GM18870 (cell line): ENCODE results near the gene NDUFA3.

Source experiments
- ATAC-seq: cut with Tn5 transposase; IDR thresholded peaks from one replicate; pipeline ENCODE4 v1.9.1; 2021; ENCODE audit warnings: moderate library complexity; ENCODE audit not compliant: unreplicated experiment

The NDUFA3 gene

DNA sequence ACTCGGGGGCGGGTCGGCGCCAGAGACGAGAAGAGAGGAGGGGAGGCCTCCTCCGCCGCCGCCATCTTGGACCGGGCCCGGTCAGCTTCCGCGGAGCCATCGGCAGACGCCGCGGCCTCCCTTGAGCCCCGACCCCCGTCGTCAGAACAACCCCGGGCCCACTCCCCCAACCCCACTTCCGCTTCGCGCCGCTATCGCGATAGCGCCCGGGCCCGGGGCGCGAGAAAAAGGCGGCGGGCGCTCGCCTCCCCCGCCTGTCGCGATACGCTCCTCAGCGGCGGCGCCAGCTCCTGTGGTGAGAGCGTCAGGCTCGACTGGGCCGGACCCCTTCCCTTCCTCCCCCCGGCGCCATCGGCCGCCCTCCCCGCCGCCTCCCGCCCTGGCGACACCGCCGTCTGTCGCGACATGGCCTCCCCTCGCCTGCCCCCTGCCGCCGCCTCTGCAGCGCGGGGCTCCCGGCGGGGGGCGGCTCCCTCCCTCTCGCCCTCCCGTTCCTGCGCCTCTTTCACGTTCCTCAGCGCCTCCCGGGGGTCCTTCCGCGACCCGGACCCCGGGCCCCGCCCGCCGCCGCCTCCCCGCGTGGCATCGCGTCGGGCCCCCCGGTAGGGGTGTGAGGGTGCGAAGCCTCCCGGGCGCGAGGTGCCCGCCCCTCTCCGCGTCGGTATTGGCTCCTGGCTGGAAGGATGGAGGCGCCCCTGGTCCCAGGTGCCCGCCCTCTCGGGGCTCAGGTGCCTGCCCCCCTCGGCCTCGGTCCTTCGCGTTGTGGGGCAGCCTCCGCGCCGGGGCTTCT is 35.2 kb downstream of the NDUFA3 start, which contains the start of gene CNOT3:
Gene CNOT3 (plus strand): TSS at position 64 of the 790 bp plus-strand sequence. CDS start 5,217 bp downstream, outside the sequence.
- ATAC-seq: no peak

DNA sequence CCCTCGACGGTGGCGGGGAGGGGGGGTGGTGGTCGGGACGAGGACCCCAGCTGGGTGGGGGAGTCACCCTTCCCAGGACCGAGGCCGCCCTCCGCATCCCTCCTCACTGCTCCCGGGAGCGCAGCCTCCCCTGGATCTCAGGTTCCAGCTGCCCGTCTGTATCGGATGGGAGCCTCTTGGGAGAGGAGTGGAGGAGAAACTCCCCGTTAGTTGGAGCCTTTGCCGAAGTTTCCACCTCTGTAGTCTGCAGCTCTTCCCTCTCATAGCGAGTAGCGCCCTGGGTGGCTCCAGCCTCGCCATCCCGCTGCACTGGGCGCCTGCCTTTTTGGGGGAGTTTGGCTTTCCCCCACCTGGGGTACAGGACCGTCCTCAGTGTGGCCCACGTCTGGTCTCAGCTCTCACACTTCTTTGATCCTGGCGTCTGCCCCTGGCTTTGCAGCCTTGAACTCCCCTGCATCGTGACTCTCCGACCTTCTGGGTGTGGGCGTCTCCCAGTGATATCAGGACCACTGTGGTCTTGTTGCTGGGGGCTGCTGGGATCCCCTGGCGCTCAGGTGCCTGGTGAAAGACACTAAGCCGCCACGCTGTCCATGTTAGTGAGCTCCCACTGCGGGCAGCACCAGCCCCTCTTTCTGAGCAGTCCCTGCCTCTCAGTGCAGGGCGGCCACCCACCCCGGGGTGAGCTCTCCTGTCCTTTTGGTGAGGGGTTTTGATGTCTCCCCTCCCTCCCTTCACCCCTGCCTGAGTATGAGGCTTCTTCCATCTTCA is 36.0 kb downstream of the NDUFA3 start:
- ATAC-seq: no peak

DNA sequence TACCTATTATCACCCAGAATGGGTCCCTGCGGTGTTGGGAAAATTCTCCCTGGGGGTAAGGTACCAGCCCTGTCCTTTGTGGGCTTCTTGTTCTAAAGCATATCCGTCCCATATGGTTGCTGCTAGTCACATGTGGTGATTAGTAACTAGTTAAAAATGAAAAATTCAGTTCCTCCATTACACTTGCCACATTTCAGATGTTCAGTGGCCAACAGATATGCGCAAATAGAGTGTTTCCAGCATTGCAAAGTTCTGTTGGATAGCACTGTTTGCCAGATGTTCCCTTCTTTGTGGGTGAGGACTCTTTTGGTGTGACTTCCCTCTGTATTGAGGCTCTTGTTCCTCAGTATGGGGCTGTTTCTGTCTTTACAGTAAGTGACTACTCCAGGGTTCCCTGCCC is 38.7 kb downstream of the NDUFA3 start:
- ATAC-seq: no peak

DNA sequence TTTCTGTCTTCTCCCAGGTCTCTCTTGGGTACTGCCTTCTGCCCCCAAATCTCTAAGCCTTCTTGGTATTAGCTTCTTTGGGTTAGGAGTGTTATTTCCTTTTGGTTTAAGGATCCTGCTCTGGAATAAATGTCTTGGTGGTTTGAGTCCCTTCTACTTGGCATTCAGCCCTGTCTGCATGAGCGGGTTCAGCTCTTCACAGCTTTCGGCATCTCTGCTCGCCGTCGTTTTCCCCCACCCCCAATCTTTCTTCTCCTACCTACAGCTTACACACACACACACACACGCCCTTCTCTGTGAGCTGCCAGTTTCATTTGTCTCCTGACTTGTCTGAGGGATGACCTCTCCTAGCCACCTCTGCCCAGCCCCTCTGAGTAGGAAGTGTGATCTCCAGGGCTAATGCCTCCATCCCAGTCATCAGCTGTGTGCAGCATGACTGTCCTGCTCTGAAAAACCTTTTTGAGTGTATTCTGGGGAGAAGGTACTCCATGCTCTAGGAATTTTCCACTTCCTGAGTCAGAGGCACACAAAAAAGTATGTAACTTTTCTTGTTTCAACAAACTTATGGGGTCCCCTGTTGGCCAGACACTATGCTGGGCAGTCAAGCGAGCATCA is 39.6 kb downstream of the NDUFA3 start:
- no peak for ATAC-seq

DNA sequence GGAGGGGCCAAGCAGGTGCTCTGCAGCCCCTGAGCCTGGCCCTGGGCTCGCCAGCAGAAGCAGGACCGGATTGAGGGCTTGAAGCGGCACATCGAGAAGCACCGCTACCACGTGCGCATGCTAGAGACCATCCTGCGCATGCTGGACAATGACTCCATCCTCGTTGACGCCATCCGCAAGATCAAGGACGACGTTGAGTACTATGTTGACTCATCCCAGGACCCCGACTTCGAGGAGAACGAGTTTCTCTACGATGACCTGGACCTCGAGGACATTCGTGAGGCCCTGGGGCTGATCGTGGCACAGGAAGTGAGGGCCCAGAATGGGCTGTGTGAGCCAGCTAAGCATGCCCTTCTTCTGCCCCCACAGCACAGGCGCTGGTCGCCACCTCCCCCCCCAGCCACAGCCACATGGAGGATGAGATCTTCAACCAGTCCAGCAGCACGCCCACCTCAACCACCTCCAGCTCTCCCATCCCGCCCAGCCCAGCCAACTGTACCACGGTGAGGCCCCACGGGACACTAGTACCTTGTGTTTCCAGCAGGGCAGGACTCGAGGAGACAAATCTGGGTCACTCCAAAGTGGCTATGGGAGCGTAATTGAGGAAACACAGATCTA is 43.0 kb downstream of the NDUFA3 start:
- no peak for ATAC-seq

DNA sequence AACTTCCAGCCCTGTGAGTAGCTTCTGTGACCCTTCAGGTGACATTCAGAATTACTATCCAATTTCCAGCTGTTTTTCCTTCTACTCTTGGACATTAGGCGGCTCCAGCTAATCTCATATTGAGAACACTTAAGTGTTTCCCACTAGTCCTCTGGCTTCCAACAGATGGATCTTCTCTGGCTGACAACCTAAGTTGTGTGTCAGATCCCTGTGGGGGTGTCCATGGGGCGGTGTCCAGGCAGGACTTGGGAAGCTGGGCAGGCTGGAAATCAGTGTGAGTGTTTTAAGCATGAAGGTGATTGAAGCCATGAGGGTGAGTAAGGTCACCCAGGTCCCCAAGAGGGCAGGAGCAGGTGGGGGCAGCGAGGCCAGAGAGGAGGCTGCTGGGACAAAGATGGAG is 45.0 kb downstream of the NDUFA3 start:
- no peak for ATAC-seq

DNA sequence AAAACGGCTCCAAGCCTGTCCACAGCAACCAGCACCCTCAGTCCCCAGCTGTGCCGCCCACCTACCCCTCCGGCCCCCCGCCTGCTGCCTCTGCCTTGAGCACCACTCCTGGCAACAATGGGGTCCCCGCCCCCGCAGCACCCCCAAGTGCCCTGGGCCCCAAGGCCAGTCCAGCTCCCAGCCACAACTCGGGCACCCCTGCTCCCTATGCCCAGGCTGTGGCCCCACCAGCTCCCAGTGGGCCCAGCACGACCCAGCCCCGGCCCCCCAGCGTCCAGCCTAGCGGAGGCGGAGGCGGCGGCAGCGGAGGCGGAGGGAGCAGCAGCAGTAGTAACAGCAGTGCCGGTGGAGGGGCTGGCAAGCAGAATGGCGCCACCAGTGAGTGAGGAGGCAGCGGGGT is 45.5 kb downstream of the NDUFA3 start:
- no peak for ATAC-seq

DNA sequence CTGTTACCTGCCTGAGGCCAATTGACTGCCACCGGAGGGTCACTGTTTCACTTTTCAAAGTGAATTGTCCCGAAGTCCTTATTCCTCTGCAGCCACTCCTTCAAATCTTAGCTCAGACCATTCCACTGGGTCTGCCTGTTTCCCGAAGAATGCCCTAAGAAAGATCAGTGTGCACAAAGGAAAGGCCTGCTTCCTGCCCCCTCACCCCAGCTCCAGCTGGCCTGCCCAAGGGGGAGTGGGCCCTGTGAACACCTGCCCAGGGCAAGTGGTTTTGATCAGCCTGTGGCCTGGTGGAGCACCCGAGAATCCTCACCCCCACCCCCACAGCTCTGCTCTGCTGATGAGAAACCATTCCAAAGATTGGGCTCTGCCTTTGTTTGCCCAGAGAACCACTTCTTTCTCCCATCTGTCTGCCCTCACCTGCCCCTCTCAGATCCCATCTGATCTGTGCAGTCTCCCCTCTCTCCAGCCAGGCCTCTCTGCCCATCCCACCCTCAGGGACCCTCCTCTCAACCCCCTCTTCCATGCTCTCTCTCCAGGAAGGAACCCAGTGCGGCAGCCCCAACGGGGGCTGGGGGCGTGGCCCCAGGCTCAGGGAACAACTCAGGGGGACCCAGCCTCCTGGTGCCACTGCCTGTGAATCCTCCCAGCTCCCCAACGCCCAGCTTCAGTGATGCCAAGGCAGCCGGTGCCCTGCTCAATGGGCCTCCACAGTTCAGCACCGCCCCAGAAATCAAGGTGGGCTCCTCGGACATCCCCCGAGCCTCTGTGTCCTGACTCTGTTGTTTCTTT is 46.6 kb downstream of the NDUFA3 start:
- no peak for ATAC-seq

DNA sequence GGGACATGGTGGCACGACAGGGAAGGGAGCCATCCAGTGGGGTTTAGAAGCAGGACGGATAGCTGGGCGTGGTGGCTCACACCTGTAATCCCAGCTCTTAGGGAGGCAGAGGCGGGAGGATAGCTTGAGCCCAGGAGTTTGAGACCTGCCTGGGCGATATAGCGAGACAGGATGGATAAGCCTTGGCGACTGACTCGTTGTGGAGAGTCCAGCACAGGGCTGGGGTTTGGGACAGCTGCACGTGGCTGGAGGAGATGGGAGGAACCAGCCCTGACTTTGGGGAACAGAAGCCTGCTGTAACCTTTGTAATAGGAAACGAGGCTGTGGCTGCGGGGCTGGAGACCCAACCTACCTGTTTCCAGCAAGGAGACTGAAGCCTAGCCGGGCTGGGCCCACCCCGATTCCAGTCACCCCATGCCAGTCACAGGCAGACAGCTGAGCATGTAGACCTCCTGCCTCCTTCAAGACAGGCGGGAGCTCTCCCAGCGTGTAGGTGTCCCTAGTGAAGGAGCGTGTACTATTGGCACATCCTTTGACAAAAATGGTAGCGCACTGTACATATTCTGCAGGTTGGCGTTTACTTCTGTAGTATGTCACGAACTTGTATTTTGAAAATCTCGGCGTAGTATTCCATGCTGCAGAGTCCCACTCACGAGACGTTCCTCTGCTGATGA is 48.8 kb downstream of the NDUFA3 start:
- no peak for ATAC-seq

DNA sequence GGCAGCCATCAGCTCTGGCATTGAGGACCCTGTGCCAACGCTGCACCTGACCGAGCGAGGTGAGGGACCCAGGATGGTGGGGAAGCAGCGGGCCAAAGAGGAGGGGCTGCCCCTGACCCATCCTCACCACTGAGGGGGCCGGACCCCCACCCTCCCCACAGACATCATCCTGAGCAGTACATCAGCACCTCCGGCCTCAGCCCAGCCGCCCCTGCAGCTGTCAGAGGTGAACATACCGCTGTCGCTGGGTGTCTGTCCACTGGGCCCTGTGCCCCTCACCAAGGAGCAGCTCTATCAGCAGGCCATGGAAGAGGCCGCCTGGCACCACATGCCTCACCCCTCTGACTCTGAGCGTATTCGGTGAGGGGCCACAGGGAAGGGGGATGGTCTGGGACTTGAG is 49.6 kb downstream of the NDUFA3 start:
- no peak for ATAC-seq

DNA sequence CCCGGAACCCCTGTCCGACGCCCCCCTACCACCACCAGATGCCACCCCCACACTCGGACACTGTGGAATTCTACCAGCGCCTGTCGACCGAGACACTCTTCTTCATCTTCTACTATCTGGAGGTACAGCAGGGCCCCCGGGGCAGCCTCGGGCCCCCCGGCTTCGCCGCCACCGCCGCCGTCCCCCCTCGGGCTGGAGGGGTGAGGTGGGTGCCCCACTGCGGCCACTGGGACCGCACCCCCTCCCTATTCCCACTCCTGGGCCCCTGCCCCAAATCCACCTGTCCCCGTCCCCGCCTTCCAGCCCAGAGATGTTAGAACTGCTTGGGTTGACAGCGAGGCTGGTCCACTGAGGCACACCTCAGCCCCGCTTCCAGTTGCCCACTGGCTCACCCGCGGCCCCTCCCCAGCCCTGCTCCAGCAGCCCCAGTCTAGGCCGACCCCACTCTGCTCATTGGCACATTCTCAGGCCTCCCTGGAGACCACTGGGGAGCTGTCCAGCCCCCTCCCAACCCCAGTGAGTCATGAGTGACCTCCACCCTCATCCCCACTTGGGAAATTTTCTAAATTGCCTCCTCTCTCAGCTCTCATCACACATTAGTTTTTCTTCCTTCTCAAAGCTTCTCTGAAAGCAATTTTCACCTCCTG is 50.3 kb downstream of the NDUFA3 start:
- no peak for ATAC-seq

DNA sequence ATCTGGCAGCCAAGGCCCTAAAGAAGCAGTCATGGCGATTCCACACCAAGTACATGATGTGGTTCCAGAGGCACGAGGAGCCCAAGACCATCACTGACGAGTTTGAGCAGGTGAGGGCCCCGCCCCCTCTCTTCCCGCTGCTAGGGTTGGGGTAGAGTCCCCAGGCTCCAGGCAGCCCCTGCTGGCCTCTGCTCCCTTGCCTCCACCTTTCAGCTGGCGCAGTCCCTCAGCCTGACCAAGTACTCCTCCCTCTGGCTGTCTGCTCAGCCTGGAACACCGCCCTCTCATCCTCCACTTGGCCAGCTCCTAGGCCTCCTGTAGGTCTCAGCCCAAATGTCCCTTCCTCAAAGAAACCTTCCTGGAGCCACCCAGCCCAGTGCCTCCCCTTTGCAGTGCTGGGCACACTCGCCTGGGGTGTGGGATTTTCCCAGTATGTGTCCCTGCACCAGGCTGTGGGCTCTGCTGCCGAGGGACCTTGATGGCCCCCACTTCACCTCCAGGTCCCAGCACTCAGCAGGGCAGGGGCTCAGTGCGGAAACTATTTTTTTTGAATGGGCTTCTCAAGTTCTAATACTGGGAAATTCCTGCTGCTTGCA is 51.2 kb downstream of the NDUFA3 start:
- no peak for ATAC-seq

DNA sequence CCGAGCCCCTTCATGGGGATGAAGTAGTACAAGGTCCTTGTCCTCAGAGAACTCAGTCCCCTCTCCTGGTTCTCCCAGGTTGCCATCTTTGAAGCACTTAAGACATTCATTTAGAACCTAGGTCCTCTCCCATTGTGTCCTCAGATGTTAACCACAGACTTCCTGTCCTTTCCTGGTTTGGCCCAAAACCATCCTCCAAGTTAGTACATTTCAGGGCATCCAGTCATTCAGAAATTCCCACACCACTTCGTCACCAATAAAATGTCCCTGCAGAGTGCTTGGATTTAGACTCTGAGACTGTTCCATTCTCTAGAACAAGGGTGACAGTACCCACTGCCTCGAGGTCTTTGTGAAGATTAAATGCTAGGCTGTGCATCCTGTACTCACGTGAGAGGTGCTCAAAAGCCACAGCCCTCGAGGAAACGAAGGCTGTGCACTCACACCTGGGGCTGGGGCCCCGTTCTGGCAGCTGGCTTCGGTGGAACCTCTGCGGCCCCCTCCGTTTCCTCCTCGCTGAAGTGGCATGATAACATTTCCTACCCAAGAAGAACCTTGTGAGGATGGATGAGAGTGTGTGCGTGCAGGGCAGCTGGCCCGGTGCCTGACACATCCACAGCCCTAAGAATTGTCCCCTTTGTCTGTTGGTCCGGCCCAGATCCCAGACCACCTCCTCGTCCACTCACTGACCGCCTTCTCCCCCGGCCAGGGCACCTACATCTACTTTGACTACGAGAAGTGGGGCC is 52.1 kb downstream of the NDUFA3 start:
- no peak for ATAC-seq

DNA sequence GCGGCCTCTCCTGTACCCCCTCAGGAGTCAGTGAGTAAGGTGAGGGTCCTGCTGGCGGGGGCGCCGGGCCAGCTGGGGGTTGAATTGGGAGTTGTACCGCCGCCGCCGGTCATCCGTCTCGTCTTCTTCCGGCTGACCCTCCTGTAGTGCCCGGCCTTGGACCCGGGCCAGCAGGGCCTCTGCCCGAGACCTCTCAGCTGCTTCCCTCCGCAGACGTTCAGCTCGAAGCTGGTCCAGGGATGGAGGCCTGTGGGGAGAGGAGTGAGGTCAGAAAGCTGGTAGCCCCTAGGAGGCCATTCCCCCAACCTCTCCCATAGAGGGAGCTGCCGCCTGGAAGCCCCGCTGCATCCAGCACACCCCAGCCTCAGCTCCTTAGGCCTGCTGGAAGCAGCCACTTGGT is 53.0 kb downstream of the NDUFA3 start:
- no peak for ATAC-seq

DNA sequence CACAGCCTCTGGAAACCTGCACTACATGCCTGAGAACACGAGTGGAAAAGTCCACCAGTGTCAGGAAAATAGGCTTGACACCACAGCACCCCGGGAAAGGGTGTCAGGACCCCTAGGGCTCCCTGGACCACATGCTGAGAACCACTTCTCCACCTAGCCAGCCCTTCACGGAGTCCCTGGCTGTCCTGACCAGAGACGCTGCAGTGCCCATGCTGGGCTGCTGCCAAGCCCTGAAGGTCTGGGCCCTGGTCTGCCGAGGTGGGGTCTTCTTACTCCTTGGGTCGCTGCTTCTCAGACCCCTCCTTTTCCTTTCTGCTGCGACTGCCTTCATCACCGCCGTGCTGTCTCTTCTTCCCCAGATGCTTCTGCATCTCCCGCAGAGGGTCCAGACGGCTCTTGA is 53.8 kb downstream of the NDUFA3 start:
- ATAC-seq: no peak

DNA sequence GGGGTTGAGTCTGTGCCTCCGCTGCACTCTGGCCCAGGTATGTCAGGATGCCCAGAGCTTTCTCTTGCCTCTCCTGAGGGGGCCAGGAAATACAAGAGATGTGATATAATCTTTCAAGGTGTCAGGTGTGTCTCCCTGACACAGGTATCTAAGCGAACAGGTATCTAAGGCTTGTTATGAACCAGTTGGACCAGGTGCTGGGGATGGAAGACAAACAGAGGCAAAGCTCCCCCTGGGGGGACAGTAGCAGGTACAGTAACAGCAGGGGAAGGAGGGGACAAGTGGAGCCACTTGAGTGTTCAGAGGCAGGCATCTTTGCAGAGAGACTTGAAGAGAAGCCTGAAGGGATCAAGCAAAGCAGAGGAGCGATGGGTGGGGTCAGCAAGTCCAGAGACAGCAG is 54.3 kb downstream of the NDUFA3 start:
- no peak for ATAC-seq
